Kidney capillary endothelial cell (primary cell): ENCODE results near the gene MSL1.
A peak's percentile ranks its signal among the peaks of the same experiment; 100 is the strongest.

Experiments
- DNase-seq: peaks from one replicate; pipeline ENCODE4 v3.0.0-alpha.2; 2018; ENCODE audit warnings: low spot score

MSL1 gene

GRCh38 chr17:40121181-40122135 is at the start of gene MSL1:
MSL1 (plus strand) TSS chr17:40121971; CDS start chr17:40122613, 642 bp downstream.
- no peak for DNase-seq

GRCh38 chr17:40072040-40072734 is 49.6 kb upstream of the MSL1 start:
- DNase-seq, result no peak

GRCh38 chr17:40072735-40073346 is 48.9 kb upstream of the MSL1 start:
- DNase-seq, result no peak

- DNase-seq, result no peak
Measured at GRCh38 chr17:40073454-40074174, 48.2 kb upstream of the MSL1 start.

- no peak for DNase-seq
Measured at GRCh38 chr17:40074175-40074512, 47.6 kb upstream of the MSL1 start.

GRCh38 chr17:40074871-40075200 is 46.9 kb upstream of the MSL1 start:
- DNase-seq, result no peak

- DNase-seq, result peak; percentile 46
Measured at GRCh38 chr17:40075201-40075941, 46.4 kb upstream of the MSL1 start.

- no peak for DNase-seq
Measured at GRCh38 chr17:40075942-40076498, 45.8 kb upstream of the MSL1 start.

- no peak for DNase-seq
Measured at GRCh38 chr17:40076591-40076990, 45.2 kb upstream of the MSL1 start.

- no peak for DNase-seq
Measured at GRCh38 chr17:40079545-40079944, 42.2 kb upstream of the MSL1 start.

GRCh38 chr17:40084477-40084876 is 37.3 kb upstream of the MSL1 start:
- no peak for DNase-seq

GRCh38 chr17:40086150-40087044 is 35.4 kb upstream of the MSL1 start:
- DNase-seq, result no peak

GRCh38 chr17:40087049-40087794 is 34.5 kb upstream of the MSL1 start:
- DNase-seq, result no peak

- no peak for DNase-seq
Measured at GRCh38 chr17:40087903-40088718, 33.7 kb upstream of the MSL1 start.

- no peak for DNase-seq
Measured at GRCh38 chr17:40089077-40089895, 32.5 kb upstream of the MSL1 start.

- DNase-seq, result no peak
Measured at GRCh38 chr17:40090237-40091119, 31.3 kb upstream of the MSL1 start.
